KG1 (cell line): ENCODE measurements around the gene TACC3.
A peak's percentile ranks its signal among the peaks of the same experiment; 100 is the strongest.

Experiments
- DNase-seq: peaks from one replicate; lab custom pipeline; 2025; lab: John Stamatoyannopoulos, UW

TACC3 gene

GRCh38 chr4:1760521-1761071 is 39.3 kb downstream of the TACC3 start:
- DNase-seq, result no peak

DNA sequence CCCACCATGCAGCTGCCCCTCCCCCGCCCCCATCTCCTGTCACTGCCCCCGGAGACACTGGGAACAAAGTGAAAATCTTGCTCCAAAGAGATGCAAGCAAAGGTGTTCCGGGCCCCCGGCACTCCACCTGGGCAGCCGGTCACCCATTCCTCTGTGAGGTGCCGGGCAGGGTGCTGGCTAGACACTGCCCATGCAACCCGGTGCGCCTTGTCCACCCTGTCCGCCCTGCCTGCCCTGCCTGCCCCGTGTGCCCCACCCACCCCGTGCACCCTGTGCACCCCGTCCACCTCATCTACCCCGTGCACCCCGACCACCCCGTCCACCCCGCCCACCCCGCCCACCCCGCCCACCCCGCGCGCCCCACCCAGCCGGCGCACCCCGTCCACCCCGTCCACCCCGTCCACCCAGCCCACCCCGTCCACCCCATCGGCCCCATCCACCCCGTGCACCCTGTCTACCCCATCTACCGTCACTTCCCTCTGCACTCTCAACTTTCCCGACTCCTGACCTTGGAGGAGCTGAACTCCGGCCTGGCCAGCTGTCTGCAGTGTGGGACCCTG is 39.9 kb downstream of the TACC3 start:
- no peak for DNase-seq

GRCh38 chr4:1762264-1763010 is 41.1 kb downstream of the TACC3 start:
- no peak for DNase-seq

DNA sequence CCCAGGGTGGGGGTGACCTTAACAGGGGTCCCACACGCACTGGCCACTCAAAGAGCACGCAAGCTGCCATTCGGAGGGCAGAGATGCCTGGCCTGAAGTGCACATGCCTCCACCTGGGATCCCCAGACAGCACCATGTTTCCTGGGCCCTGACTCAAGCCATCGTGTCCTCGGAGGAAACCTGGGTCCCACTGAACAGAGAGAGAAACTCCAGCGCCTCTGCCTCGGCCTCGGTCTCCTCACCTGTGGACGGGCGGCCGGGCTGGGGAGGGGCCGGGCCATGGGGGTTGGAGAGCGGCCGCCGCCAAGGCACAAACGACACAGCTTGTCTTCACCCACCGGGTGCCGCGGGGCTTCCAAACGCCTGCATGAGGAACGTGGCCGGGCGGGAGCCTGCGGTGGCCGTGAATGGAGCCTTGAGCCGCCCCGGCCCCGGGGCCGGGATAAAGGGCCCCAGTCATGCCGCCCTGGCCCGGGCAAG is 41.8 kb downstream of the TACC3 start:
- no peak for DNase-seq

DNA sequence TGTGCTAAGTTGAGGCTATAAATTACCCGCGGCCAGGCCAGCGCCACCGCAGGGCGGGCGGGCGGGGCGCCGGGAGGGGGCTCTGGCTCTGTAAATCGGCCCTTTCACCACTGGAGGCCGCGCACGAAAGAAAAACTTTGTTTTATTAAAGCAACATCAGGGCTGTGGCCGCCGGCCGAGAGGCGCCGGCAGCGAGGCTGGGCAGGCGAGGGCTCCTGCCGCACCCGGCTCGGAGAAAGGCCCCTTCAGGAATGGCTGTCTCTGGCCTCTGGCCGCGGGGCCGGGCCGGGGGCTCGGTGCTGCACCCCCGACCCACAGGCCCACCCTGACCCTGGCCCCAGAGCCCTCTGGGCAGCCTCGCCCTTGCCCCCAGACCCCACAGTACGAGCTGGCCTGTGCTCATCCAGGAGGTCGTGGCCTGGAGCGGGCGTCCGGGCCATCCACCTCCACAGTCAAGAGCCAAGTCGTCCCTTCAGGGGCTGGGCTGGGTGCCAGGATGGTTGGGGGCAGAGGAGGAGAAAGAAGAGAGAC is 42.3 kb downstream of the TACC3 start:
- no peak for DNase-seq

GRCh38 chr4:1764670-1765069 is 43.3 kb downstream of the TACC3 start:
- no peak for DNase-seq

DNA sequence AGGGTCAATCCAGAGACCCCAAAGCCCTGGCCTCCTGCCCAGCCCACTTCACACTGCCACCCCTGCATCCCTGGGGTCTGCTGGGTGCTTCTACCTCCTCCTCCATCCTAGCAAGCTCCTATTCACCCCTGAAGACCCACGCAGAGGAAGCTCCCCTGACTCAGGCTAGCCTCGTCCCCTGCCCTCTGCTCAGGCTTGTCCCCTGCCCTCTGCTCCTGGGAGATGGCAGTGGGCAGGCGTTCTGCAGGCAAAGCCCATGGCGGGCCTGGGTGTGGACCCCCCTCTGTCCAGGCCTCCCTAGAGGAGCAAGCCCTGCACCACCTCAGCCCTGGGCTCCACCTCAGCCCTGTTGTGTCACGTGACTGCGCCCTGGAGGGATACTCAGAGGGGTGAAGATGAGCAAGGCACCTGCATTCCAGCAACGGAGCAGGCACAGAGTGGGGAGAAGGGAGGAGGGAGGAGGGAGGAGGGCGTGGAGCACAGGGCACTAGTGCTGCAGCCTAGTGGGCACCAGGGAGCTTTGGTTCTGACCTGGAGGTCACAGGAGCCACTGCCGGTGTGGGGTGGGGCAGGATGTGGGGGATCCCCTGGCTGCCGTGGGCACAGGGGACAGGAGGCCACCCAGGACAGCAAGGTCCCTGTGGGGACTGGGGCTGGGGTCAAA is 44.2 kb downstream of the TACC3 start:
- DNase-seq, result no peak

GRCh38 chr4:1766106-1767060 is 45.1 kb downstream of the TACC3 start:
- no peak for DNase-seq

DNA sequence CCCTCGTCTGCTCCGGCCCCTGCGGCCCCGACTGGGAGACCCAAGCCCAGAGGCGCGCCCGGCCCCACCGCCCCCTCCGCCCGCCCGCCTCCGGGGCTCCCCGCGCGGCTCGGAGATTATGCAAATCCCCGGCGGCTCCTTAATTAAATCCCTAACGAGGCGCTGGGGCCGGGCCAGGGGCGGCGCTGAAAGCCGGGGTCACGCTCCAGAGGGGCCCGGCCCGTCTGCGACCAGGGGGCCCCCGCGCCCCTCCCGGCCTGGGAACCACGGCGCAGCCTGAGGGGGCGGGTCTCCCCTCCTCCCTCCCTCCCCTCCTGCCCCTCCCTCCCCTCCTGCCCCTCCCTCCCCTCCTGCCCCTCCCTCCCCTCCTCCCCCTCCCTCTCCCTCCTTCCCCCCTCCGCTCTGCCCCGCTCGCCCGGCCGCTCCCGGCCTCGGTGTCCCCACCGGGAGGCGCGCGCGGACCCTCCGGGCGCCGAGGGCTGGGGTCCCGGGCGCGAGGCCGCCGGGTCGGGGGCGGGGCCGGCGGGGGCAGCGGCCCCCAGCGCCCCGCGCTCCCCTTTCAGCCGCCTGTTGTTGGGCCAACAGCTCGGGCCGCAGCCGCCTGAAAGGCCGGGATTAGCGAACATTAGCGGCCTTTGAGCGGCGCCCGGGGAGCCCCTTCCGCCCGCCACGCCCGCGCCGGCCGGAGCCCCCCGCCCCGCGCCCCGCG is 45.9 kb downstream of the TACC3 start:
- DNase-seq, result no peak

DNA sequence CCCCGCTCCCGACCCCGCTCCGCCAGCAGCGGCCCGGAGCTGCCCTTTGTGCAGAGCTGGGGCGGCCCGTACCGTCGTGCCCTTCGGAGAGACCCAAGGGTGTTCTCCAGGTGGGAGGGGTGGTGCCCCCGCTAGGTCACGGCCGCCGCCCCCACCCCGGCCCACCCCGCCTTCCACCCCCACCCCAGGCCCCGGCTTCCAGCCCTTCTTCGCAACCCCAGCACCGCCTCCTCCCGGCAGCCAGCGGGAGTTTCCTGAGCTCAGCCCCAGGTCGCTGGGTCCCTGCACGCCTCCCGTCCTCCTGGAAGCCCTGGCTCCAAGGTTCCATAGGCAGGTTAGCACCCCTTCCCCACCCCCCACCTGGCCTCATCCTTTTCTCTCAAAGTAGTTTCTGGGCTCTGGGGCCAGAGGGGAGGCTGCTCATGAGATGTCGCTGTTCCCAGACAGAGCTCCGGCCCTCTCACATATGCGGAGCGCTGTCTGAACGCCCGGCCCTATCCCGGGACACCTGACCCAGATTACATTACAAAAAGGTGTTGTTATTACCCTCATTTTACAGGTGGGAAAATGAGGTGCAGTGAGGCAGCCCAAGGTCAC is 46.5 kb downstream of the TACC3 start:
- DNase-seq, result no peak

DNA sequence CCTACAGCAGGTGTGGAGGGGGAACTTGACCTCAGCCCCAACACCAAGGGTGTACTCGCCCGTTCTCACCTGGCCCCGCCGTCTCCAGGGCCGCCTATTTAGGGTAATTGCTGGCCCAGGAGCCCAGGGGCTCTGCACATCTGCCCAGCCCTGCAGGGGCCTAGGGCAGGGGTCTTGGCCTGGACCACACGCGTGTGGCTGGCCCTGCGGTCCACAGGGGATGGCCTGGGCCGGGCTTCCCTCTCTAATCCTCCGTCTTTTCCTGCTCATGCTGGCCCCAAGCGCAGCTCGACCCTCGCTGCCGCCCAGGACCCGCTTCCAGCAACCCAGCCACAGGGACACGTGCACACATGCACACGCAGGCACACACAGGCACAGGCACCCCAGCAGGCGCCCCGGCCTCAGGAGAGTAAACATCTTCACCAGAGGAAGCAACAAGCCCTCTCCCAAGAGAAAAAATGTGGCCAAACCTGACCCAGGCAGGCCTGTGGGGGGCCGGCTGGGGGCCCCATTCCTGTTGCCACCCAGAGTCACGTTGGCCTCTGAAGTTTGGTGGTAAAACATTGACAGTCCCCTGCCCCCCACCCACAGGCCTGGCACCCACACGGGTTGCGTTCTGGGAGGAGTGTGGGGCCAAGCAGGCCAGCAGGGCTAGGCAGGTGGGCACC is 47.2 kb downstream of the TACC3 start:
- no peak for DNase-seq

GRCh38 chr4:1769692-1770091 is 48.4 kb downstream of the TACC3 start:
- no peak for DNase-seq

- DNase-seq, result no peak
These were observed 48.9 kb downstream of the TACC3 start for GRCh38 chr4:1770245-1770644.

GRCh38 chr4:1770791-1771231 is 49.5 kb downstream of the TACC3 start:
- no peak for DNase-seq

DNA sequence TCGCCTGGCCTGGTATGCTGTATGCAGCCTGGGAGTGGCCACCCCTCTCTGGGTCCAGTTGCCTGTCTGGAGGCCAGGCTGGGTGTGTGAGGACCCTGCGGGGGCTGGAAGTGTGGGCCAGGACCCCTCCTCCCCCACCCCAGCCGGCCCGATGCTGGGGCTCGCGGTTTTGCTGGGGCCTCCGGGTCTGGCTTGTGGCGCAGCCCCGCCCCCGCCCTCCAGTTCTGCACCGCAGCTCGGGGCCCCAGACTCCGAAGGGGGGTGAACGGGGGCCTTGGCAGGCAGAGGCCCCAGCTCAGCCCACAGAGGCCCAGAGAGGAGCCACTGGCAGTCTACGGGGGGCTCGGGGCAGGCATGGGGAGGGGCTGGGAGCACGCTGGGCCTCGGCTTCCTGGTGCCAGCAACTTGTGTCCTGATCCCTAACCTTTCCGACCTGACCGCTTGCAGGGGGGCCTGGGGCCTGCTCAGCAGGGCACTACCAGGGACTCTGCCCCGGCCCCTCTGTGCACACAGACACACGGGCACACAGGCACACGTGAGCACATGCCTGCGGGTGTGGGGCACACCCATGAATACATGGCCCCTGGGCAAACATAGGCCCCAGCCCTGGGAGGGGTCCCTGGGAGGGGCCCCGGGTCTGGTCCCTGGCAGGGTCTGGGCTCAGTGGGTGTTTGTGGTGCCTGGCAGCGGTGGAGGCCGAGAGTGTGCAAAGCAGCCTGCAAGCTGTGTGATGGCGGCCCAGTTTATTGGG is 50.4 kb downstream of the TACC3 start:
- DNase-seq, result peak; percentile 17

GRCh38 chr4:1772853-1773538 is 51.7 kb downstream of the TACC3 start:
- no peak for DNase-seq

DNA sequence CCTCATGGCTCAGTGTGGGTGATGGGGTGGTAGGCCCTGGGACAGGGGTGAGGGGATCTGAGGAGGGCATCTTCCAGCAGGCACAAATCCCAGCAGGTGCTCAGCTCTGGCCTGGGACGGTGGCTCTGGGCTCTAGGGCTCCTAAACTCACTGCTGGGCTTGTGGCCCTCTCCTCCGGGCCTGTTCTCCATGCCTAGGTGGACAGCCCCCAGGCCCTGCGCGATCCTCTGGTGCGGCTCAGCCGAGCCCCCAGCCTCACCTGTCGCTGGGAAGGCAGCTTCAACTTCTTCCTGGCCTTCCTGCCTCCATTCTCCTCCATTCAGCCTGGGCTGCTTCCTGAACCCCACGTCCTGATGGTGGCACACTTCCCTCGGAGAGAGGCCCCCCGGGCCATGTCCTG is 52.4 kb downstream of the TACC3 start:
- DNase-seq, result no peak

DNA sequence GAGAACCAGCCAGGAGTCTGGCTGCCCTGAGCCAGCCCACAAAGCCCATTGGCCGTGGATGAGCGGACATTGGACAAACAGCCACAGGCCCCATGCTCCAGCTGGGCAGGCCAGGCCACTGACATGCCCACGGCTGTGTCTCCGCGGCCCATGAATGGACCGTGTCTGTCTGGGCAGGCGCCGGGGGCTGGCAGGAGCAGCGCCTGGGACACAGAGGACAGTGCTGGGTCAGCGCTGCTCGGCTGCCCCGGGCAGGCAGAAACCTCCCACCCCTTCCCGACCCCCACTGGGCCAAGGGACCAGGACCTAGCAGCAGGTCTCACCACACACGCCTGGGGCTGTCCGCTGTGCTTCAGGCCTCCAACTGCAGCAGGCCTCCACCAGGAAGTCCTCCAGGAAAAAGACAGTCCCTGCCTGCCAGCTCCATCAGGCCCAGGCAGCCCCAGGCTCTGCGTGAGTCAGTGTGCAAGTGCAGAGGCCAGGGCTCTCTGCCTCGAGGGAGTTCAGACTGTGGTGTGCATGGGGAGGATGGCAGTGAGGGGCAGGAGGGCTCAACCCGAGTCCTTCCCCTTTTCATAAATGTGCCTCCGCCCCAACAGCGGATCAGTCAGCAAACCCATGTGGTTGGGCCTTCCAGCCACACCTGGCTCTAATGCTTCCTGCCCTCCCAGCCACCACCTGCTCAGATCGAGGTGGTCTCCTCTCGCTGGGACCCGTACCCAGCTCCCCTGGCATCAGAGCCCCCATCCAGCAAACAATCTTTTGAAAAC is 54.6 kb downstream of the TACC3 start:
- DNase-seq, result no peak
